Kidney epithelial cell (primary cell): ENCODE measurements around the gene SPTSSB. TPM values are rescaled to one million over a fixed set of nuclear protein-coding genes. Genes with fewer than 3 reads are reported as not detected.

ENCODE experiments used
- DNase-seq: peaks from one replicate; pipeline ENCODE4 v3.0.0-alpha.2; 2010; ENCODE audit warnings: low read depth
- H3K27me3 ChIP-seq: 2 replicates; pipeline ENCODE4 v1.6.0; 2011; ENCODE audit warnings: low read length; ENCODE audit not compliant: control insufficient read depth, insufficient read depth
- H3K36me3 ChIP-seq: 2 replicates; pipeline ENCODE4 v1.5.1; 2011; ENCODE audit warnings: low read length; ENCODE audit not compliant: control insufficient read depth, insufficient read depth
- H3K4me3 ChIP-seq: 2 replicates; pipeline ENCODE4 v1.5.1; 2011; ENCODE audit warnings: low read depth, mild to moderate bottlenecking, control low read depth, low read length
- total RNA-seq: library from RNA; depleted of rRNA; stranded (reverse); fragments of >200 nt; gene quantifications from 2 replicates; pipeline ENCODE4 v1.2.3, GENCODE V29; 2015
- TF ChIP-seq, protein P1 (sequence below): IDR thresholded peaks from 2 replicates; pipeline ENCODE4 v1.5.1; 2011; ENCODE audit warnings: mild to moderate bottlenecking, moderate library complexity, low read length, control low read depth, inconsistent platforms; ENCODE audit not compliant: insufficient read depth, poor library complexity, severe bottlenecking

SPTSSB gene
- total RNA-seq, 1 donor from 2014 or later: not detected

DNA sequence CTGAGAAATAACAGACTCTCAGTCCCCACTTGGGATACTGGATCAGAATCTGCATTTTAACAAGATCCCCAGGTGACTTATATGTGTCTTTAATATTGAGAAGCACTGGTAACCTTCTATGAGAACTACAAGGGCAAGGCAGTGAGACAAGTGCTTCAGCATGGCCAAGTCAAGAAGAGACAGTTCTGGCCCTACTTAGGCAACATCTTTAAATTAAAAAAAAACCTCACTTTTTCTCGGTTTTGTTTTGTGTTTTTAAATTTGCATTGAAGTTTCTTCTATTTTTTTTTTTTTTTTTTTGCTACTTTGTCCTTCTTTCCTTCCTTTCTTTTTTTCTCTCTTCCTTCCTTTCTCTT lies 42.5 kb upstream of the SPTSSB start:
- Histone ChIP-seq H3K36me3 (no peaks in the 10 kb centered on the region), H3K4me3 (no peak overlapping the region), H3K27me3 (no peaks in the 10 kb centered on the region)
- TF ChIP-seq, protein P1, sequence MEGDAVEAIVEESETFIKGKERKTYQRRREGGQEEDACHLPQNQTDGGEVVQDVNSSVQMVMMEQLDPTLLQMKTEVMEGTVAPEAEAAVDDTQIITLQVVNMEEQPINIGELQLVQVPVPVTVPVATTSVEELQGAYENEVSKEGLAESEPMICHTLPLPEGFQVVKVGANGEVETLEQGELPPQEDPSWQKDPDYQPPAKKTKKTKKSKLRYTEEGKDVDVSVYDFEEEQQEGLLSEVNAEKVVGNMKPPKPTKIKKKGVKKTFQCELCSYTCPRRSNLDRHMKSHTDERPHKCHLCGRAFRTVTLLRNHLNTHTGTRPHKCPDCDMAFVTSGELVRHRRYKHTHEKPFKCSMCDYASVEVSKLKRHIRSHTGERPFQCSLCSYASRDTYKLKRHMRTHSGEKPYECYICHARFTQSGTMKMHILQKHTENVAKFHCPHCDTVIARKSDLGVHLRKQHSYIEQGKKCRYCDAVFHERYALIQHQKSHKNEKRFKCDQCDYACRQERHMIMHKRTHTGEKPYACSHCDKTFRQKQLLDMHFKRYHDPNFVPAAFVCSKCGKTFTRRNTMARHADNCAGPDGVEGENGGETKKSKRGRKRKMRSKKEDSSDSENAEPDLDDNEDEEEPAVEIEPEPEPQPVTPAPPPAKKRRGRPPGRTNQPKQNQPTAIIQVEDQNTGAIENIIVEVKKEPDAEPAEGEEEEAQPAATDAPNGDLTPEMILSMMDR: no peak
- no peak for DNase-seq

DNA sequence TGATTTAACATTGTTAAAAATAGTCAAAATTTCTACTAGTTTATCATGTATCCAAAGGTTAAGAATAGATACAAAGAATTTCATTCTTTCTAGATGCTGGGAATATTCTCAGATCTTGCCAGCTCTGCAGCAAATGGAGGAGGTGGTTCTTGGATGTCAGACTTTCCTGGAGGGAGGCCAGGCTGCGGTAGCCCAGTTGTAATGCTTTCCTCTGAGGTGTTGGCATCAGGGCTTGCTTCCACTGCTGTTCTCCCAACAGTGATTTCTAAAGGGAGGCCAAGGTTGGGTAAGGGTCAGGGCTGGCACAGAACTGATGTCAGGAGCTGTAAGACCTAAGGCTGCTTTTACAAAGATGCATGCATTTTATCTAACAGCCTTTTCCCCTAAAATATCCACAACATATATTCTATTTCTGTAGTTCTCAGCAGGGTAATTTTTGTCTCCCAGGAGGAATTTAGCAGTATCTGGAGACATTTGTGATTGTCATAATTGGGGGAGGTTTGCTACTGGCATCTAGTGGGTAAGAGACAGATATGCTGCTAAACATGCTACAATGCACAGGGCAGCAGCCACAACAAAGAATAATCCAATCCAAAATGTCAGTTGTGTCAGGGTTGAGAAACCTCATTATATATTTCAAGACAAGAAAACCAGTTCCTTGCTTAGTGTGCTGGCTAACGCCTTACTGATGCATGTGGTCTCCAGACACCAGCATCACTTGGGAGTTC lies 42.0 kb upstream of the SPTSSB start:
- no peak for DNase-seq
- no peaks in the 10 kb centered on the region for H3K27me3 ChIP-seq
- TF ChIP-seq, protein P1: no peak
- no peak overlapping the region for H3K4me3 ChIP-seq
- H3K36me3 ChIP-seq: no peaks in the 10 kb centered on the region

DNA sequence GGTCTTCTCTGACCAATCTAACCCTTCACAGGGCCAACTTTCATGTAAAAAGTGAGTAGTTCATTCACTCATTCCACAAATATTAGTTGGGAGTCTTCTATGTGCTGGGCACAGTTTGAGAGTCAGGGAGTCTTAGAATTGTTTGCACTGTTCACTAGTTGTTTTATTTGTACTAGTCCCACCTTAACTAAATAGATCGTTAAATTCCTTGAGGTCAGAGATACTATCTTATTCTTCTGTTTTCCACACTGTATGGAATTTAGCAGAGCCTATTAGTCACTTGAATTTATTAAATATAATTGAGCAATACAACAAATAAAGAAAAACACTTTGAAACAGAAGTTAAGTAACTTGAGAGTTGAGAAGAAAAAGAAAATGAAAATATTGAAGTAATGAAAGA lies 40.8 kb upstream of the SPTSSB start:
- TF ChIP-seq, protein P1: no peak
- no peak for DNase-seq
- no peak overlapping the region for H3K4me3 ChIP-seq
- no peaks in the 10 kb centered on the region for H3K36me3 ChIP-seq
- H3K27me3 ChIP-seq: no peaks in the 10 kb centered on the region

DNA sequence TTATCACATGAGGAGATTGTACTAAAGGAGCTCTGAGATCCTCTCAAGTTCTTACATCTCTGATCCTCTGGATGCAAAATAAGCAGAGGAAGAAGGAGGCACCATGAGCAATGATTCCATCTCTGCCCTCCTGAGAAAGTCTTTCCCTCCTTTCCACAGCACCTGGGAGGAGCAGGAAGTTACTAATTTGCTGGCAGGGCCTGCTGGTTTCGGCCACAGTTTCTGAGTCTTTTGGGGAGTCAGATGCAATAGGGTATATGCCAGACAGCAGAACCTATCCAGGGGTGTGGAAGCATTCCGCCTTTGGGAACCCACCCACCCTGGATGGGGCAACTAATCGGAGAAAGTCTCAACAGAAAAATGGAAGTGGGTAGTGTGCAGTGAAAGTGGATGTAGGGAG lies 38.5 kb upstream of the SPTSSB start:
- TF ChIP-seq, protein P1: no peak
- H3K27me3 ChIP-seq: no peaks in the 10 kb centered on the region
- DNase-seq: no peak
- H3K36me3 ChIP-seq: no peaks in the 10 kb centered on the region
- no peak overlapping the region for H3K4me3 ChIP-seq

DNA sequence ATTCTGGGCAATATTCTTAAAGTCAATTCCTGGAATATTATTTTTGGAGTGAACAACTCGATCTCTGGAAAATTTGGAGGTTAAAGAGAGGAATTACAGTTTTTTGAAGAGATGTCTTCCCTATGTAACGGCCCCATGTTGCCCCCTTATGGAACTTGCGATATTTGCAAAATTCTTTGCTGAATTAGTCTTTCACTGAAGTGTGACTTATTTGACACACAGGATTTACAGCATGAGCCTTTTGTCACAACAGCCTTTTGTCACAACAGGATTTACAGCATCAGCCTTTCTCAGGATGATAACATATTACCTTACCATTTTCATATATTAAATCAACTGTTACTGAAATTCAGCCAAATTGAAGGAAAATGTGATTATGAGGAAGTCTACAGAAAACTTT lies 37.8 kb upstream of the SPTSSB start:
- Histone ChIP-seq H3K27me3 (no peaks in the 10 kb centered on the region), H3K4me3 (no peak overlapping the region), H3K36me3 (no peaks in the 10 kb centered on the region)
- no peak for DNase-seq
- TF ChIP-seq, protein P1: peak; percentile 67
